HepG2 (cell line): ENCODE data around the gene ARL3. TPM values are rescaled to one million over a fixed set of nuclear protein-coding genes. Genes with fewer than 3 reads are reported as not detected.
A peak's percentile ranks its signal among the peaks of the same experiment; 100 is the strongest.

ENCODE experiments used
- FIP1L1 ChIP-seq: fragments of 200-400 bp; formaldehyde crosslinking; IDR thresholded peaks from 2 replicates; pipeline ENCODE4 v1.6.1; 2018; ENCODE audit warnings: low read depth, mild to moderate bottlenecking, low read length, moderate library complexity, borderline replicate concordance; ENCODE audit not compliant: insufficient read depth
- GZF1 ChIP-seq: sonication (generic); formaldehyde crosslinking; IDR thresholded peaks from 2 replicates; pipeline ENCODE4 v1.5.1; 2020; ENCODE audit warnings: mild to moderate bottlenecking, missing genetic modification reagents
- KDM5B ChIP-seq: sonication (generic); formaldehyde crosslinking; IDR thresholded peaks from 2 replicates; pipeline ENCODE4 v1.4.0; 2020; ENCODE audit warnings: missing genetic modification reagents, mild to moderate bottlenecking, borderline replicate concordance
- ZFP36 ChIP-seq: fragments of 150-350 bp; IDR thresholded peaks from 2 replicates; pipeline ENCODE4 v1.6.1; 2018; ENCODE audit warnings: borderline replicate concordance, low read length, low read depth; ENCODE audit not compliant: partially characterized antibody
- ZNF326 ChIP-seq: sonication (generic); formaldehyde crosslinking; IDR thresholded peaks from 2 replicates; pipeline ENCODE4 v1.4.0; 2020; ENCODE audit warnings: missing genetic modification reagents, borderline replicate concordance
- ZNF44 ChIP-seq: sonication (generic); formaldehyde crosslinking; IDR thresholded peaks from 2 replicates; pipeline ENCODE4 v1.5.1; 2020; ENCODE audit warnings: mild to moderate bottlenecking, missing genetic modification reagents
- ZNF550 ChIP-seq: sonication (generic); formaldehyde crosslinking; IDR thresholded peaks from 2 replicates; pipeline ENCODE4 v1.4.0; 2020; ENCODE audit warnings: mild to moderate bottlenecking, missing genetic modification reagents, borderline replicate concordance
- ZNF552 ChIP-seq: sonication (generic); formaldehyde crosslinking; IDR thresholded peaks from 2 replicates; pipeline ENCODE4 v1.9.0; 2022; ENCODE audit warnings: missing genetic modification reagents, mild to moderate bottlenecking, borderline replicate concordance
- ZNF567 ChIP-seq: sonication (generic); formaldehyde crosslinking; IDR thresholded peaks from 2 replicates; pipeline ENCODE4 v1.8.1; 2023; ENCODE audit warnings: mild to moderate bottlenecking, missing genetic modification reagents, borderline replicate concordance
- ZSCAN12 ChIP-seq: sonication (generic); formaldehyde crosslinking; IDR thresholded peaks from 2 replicates; pipeline ENCODE4 v1.9.0; 2021; ENCODE audit warnings: mild to moderate bottlenecking, missing genetic modification reagents
- polyA plus RNA-seq, 8 experiments: library from polyadenylated mRNA; depleted of rRNA in 3 of 8; stranded (reverse) in 7 of 8; unstranded in 1 of 8; fragments of >200 nt; fragmentation: Illumina TruSeq in 4 of 8; extraction: Trizol in 4 of 8; gene quantifications; 2 replicates each; pipeline versions ENCODE4 v1.2.1 to v1.2.3, GENCODE V29; 2011 to 2016; ENCODE audit warnings: low read depth in 4 of 8, missing spikeins in 1 of 8, mixed read lengths in 1 of 8; ENCODE audit not compliant: insufficient read depth in 1 of 8
- total RNA-seq, 5 experiments: library from RNA; depleted of rRNA; stranded (reverse); fragments of >200 nt; fragmentation: Illumina TruSeq; extraction: Trizol; gene quantifications; 2 replicates each; pipeline ENCODE4 v1.2.3, GENCODE V29; 2016; ENCODE audit warnings: low read depth in 1 of 5
- TF ChIP-seq, protein P1 (sequence below): sonication (generic); formaldehyde crosslinking; conservative IDR thresholded peaks from 2 replicates; pipeline ENCODE4 v1.4.0; 2020; ENCODE audit warnings: mild to moderate bottlenecking, missing genetic modification reagents, moderate library complexity
- TF ChIP-seq, protein P2 (sequence below): sonication (generic); formaldehyde crosslinking; IDR thresholded peaks from 2 replicates; pipeline ENCODE4; 2020; ENCODE audit warnings: missing genetic modification reagents, mild to moderate bottlenecking, borderline replicate concordance
- TF ChIP-seq, protein P3 (sequence below): fragments of 450-650 bp; IDR thresholded peaks from 2 replicates; pipeline ENCODE4 v1.6.1; 2016
- TF ChIP-seq, protein P4 (sequence below): conservative IDR thresholded peaks from 2 replicates; pipeline ENCODE4 v1.6.1; 2018; ENCODE audit warnings: missing genetic modification reagents
- TF ChIP-seq, protein P5 (sequence below): sonication (generic); formaldehyde crosslinking; IDR thresholded peaks from 2 replicates; pipeline ENCODE4 v1.9.0; 2021; ENCODE audit warnings: missing genetic modification reagents, borderline replicate concordance

Gene ARL3
- total and polyA plus RNA-seq, 2 of the 13 experiments (the other 11 are each of a cell fraction or from before 2014, with no cell fraction given) = 5.2 to 6.6 TPM

DNA sequence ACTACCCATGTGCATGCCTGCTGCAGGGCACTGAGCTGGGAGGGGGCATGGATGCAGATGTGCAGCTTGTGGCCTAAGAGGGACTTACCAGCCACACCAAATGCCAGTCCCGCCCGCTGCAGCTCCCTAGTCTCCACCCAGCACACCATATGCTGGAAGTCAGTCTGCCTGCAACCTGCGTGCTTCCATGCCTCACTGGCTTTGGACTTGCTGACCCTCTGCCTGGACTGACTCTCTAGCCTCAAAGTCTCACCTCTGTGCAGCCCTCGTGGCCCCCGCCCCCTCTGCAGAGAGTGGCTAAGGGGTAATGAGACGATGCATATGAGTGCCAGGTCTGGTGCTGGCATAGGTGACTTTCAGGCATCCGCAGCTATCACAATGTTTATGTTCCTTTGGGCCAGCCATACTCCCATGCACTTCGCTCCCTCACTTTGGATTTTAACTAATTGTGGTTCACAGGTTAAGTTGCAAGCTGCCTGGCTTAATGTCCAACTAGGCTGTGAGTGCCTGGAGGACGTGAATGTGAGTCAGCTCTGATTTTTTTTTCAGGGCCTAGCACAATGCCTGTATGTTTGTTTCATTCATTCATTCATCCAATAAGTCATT lies 48.2 kb downstream of the ARL3 start (continued):
- TF ChIP-seq, protein P1, sequence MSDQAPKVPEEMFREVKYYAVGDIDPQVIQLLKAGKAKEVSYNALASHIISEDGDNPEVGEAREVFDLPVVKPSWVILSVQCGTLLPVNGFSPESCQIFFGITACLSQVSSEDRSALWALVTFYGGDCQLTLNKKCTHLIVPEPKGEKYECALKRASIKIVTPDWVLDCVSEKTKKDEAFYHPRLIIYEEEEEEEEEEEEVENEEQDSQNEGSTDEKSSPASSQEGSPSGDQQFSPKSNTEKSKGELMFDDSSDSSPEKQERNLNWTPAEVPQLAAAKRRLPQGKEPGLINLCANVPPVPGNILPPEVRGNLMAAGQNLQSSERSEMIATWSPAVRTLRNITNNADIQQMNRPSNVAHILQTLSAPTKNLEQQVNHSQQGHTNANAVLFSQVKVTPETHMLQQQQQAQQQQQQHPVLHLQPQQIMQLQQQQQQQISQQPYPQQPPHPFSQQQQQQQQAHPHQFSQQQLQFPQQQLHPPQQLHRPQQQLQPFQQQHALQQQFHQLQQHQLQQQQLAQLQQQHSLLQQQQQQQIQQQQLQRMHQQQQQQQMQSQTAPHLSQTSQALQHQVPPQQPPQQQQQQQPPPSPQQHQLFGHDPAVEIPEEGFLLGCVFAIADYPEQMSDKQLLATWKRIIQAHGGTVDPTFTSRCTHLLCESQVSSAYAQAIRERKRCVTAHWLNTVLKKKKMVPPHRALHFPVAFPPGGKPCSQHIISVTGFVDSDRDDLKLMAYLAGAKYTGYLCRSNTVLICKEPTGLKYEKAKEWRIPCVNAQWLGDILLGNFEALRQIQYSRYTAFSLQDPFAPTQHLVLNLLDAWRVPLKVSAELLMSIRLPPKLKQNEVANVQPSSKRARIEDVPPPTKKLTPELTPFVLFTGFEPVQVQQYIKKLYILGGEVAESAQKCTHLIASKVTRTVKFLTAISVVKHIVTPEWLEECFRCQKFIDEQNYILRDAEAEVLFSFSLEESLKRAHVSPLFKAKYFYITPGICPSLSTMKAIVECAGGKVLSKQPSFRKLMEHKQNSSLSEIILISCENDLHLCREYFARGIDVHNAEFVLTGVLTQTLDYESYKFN (CRISPR knock-in tag) = peak; percentile 78
- 0 out of 2 replicates have a peak, but pooled peaks have one; percentile 69 for TF ChIP-seq ZNF567 (CRISPR knock-in tag)
- TF ChIP-seq ZFP36 = no peak
- no peak for TF ChIP-seq ZNF44 (CRISPR knock-in tag)
- TF ChIP-seq ZNF552 (CRISPR knock-in tag) = no peak
- TF ChIP-seq KDM5B (CRISPR knock-in tag) = no peak
- no peak for TF ChIP-seq ZNF550 (CRISPR knock-in tag)
- no peak for TF ChIP-seq ZNF326 (CRISPR knock-in tag)
- TF ChIP-seq, protein P2, sequence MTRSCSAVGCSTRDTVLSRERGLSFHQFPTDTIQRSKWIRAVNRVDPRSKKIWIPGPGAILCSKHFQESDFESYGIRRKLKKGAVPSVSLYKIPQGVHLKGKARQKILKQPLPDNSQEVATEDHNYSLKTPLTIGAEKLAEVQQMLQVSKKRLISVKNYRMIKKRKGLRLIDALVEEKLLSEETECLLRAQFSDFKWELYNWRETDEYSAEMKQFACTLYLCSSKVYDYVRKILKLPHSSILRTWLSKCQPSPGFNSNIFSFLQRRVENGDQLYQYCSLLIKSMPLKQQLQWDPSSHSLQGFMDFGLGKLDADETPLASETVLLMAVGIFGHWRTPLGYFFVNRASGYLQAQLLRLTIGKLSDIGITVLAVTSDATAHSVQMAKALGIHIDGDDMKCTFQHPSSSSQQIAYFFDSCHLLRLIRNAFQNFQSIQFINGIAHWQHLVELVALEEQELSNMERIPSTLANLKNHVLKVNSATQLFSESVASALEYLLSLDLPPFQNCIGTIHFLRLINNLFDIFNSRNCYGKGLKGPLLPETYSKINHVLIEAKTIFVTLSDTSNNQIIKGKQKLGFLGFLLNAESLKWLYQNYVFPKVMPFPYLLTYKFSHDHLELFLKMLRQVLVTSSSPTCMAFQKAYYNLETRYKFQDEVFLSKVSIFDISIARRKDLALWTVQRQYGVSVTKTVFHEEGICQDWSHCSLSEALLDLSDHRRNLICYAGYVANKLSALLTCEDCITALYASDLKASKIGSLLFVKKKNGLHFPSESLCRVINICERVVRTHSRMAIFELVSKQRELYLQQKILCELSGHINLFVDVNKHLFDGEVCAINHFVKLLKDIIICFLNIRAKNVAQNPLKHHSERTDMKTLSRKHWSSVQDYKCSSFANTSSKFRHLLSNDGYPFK (CRISPR knock-in tag) = peak; percentile 24; the same call in 1 of the 2 replicates
- TF ChIP-seq, protein P3, sequence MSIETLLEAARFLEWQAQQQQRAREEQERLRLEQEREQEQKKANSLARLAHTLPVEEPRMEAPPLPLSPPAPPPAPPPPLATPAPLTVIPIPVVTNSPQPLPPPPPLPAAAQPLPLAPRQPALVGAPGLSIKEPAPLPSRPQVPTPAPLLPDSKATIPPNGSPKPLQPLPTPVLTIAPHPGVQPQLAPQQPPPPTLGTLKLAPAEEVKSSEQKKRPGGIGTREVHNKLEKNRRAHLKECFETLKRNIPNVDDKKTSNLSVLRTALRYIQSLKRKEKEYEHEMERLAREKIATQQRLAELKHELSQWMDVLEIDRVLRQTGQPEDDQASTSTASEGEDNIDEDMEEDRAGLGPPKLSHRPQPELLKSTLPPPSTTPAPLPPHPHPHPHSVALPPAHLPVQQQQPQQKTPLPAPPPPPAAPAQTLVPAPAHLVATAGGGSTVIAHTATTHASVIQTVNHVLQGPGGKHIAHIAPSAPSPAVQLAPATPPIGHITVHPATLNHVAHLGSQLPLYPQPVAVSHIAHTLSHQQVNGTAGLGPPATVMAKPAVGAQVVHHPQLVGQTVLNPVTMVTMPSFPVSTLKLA = no peak; the same call in 1 of the 2 replicates
- TF ChIP-seq, protein P4, sequence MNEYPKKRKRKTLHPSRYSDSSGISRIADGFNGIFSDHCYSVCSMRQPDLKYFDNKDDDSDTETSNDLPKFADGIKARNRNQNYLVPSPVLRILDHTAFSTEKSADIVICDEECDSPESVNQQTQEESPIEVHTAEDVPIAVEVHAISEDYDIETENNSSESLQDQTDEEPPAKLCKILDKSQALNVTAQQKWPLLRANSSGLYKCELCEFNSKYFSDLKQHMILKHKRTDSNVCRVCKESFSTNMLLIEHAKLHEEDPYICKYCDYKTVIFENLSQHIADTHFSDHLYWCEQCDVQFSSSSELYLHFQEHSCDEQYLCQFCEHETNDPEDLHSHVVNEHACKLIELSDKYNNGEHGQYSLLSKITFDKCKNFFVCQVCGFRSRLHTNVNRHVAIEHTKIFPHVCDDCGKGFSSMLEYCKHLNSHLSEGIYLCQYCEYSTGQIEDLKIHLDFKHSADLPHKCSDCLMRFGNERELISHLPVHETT = no peak
- TF ChIP-seq FIP1L1 = no peak
- TF ChIP-seq, protein P5, sequence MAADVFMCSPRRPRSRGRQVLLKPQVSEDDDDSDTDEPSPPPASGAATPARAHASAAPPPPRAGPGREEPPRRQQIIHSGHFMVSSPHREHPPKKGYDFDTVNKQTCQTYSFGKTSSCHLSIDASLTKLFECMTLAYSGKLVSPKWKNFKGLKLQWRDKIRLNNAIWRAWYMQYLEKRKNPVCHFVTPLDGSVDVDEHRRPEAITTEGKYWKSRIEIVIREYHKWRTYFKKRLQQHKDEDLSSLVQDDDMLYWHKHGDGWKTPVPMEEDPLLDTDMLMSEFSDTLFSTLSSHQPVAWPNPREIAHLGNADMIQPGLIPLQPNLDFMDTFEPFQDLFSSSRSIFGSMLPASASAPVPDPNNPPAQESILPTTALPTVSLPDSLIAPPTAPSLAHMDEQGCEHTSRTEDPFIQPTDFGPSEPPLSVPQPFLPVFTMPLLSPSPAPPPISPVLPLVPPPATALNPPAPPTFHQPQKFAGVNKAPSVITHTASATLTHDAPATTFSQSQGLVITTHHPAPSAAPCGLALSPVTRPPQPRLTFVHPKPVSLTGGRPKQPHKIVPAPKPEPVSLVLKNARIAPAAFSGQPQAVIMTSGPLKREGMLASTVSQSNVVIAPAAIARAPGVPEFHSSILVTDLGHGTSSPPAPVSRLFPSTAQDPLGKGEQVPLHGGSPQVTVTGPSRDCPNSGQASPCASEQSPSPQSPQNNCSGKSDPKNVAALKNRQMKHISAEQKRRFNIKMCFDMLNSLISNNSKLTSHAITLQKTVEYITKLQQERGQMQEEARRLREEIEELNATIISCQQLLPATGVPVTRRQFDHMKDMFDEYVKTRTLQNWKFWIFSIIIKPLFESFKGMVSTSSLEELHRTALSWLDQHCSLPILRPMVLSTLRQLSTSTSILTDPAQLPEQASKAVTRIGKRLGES = no peak
- peak; percentile 95 for TF ChIP-seq GZF1 (CRISPR knock-in tag)
- TF ChIP-seq ZSCAN12 (CRISPR knock-in tag) = no peak
